BJ (cell line): ENCODE data around the gene MAPK11. TPM values are rescaled to one million over a fixed set of nuclear protein-coding genes. Genes with fewer than 3 reads are reported as not detected.

Experiments used
- CTCF ChIA-PET: fragments of 350-600 bp; formaldehyde crosslinking; extraction: SDS; loops from one replicate; lab custom pipeline; 2021; ENCODE audit warnings: antibody characterized with exemption, inconsistent platforms; lab: Yijun Ruan, JAX
- POLR2A ChIA-PET: fragments of 300-600 bp; sonication (Branson Sonifier 250); formaldehyde crosslinking; extraction: SDS; loops from one replicate; lab custom pipeline; 2021; ENCODE audit warnings: antibody characterized with exemption; lab: Charles Lee
- DNase-seq: peaks from one replicate; pipeline ENCODE4 v3.0.0-alpha.2; 2011; ENCODE audit warnings: low read depth
- H3K27me3 ChIP-seq: 2 replicates; pipeline ENCODE4 v1.6.0; 2011; ENCODE audit warnings: low read length; ENCODE audit not compliant: control insufficient read depth, insufficient read depth
- H3K36me3 ChIP-seq: 2 replicates; pipeline ENCODE4 v1.5.1; 2011; ENCODE audit warnings: low read length; ENCODE audit not compliant: control insufficient read depth, insufficient read depth
- H3K4me3 ChIP-seq: 2 replicates; pipeline ENCODE4 v1.5.1; 2011; ENCODE audit warnings: low read depth, mild to moderate bottlenecking, control low read depth, low read length
- CTCF ChIP-seq: IDR thresholded peaks from 2 replicates; pipeline ENCODE4 v1.5.1; 2011; ENCODE audit warnings: low read depth, mild to moderate bottlenecking, control low read depth, inconsistent platforms, low read length, moderate library complexity; ENCODE audit not compliant: insufficient read depth
- polyA plus RNA-seq: library from polyadenylated mRNA; depleted of rRNA; stranded (reverse); fragments of >200 nt; gene quantifications from 2 replicates; pipeline ENCODE4 v1.2.3, GENCODE V29; 2011

The MAPK11 gene
- polyA plus RNA-seq, 1 experiment: 19.6 TPM

GRCh38 chr22:50284479-50284878, 14.3 kb upstream of the MAPK11 start:
- ChIA-PET POLR2A (interaction anchor here (0.5 kb wide), 1 partner anchor 243 kb away, joined by 3 read pairs; no protein-coding TSS in a partner anchor), CTCF (no interaction called here)

GRCh38 chr22:50283821-50284220, 13.6 kb upstream of the MAPK11 start:
- Histone ChIP-seq H3K27me3 (no peaks in the 10 kb centered on the region), H3K4me3 (no peak overlapping the region), H3K36me3 (peaks cover 76% of the 10 kb centered on the region)
- ChIA-PET POLR2A (no interaction called here), CTCF (no interaction called here)
- no peak for DNase-seq
- TF ChIP-seq CTCF: no peak

More at GRCh38 chr22:50284479-50284878, 14.3 kb upstream of the MAPK11 start:
- H3K4me3 ChIP-seq: no peak overlapping the region
- DNase-seq: no peak
- no peak for TF ChIP-seq CTCF
- H3K27me3 ChIP-seq: no peaks in the 10 kb centered on the region
- peaks cover 78% of the 10 kb centered on the region for H3K36me3 ChIP-seq

GRCh38 chr22:50282361-50283155, 12.4 kb upstream of the MAPK11 start:
- Histone ChIP-seq H3K27me3 (no peaks in the 10 kb centered on the region), H3K4me3 (no peak overlapping the region), H3K36me3 (peaks cover 75% of the 10 kb centered on the region)
- no peak for DNase-seq
- ChIA-PET CTCF (interaction anchor here (0.6 to 1.2 kb wide), 4 partner anchors 11 to 24 kb away, joined by 3 to 4 read pairs (median 4); no protein-coding TSS in a partner anchor), POLR2A (no interaction called here)
- TF ChIP-seq CTCF: no peak

GRCh38 chr22:50281957-50282356, 11.8 kb upstream of the MAPK11 start:
- Histone ChIP-seq H3K27me3 (no peaks in the 10 kb centered on the region), H3K36me3 (peaks cover 74% of the 10 kb centered on the region), H3K4me3 (no peak overlapping the region)
- no peak for DNase-seq
- ChIA-PET CTCF (interaction anchor here (1.2 to 1.6 kb wide), 2 partner anchors 12 to 16 kb away, joined by 4 read pairs; no protein-coding TSS in a partner anchor), POLR2A (no interaction called here)
- no peak for TF ChIP-seq CTCF

GRCh38 chr22:50281384-50281760, 11.2 kb upstream of the MAPK11 start:
- no peak for TF ChIP-seq CTCF
- H3K27me3 ChIP-seq: no peaks in the 10 kb centered on the region
- H3K4me3 ChIP-seq: no peak overlapping the region
- CTCF ChIA-PET: interaction anchor here (1.6 kb wide), 3 partner anchors 16 to 45 kb away, joined by 4 to 5 read pairs (median 4); partner anchors contain the start of gene DENND6B
- peaks cover 73% of the 10 kb centered on the region for H3K36me3 ChIP-seq
- POLR2A ChIA-PET: no interaction called here
- no peak for DNase-seq
